Measurements from ENCODE around the gene MEF2B.

DNA sequence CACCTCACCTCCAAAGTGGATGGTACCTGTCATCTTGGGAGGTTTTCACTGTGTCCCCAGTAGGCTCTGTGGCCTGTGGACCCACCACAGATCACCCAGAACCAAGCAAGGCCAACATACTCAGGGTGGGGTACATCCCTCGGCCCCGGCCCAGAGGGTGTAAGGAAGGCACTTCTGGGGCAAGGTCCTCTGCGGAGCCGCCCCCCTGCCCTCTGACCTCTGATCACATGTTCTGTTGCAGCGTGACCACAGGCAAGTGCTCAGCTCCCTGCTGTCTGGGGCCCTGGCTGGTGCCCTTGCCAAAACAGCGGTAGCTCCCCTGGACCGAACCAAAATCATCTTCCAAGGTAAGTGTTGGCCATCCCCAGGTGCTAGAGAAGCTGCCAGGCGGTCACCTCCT lies 68.5 kb downstream of the MEF2B start:
- TF ChIP-seq, protein P1, sequence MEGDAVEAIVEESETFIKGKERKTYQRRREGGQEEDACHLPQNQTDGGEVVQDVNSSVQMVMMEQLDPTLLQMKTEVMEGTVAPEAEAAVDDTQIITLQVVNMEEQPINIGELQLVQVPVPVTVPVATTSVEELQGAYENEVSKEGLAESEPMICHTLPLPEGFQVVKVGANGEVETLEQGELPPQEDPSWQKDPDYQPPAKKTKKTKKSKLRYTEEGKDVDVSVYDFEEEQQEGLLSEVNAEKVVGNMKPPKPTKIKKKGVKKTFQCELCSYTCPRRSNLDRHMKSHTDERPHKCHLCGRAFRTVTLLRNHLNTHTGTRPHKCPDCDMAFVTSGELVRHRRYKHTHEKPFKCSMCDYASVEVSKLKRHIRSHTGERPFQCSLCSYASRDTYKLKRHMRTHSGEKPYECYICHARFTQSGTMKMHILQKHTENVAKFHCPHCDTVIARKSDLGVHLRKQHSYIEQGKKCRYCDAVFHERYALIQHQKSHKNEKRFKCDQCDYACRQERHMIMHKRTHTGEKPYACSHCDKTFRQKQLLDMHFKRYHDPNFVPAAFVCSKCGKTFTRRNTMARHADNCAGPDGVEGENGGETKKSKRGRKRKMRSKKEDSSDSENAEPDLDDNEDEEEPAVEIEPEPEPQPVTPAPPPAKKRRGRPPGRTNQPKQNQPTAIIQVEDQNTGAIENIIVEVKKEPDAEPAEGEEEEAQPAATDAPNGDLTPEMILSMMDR (IDR thresholded peaks at IDR 0.05): no peak
- TF ChIP-seq EP300 (IDR thresholded peaks at IDR 0.05): no peak
